GM10847 (cell line): Measurements from ENCODE around the gene GOSR2.

Source experiments
- POLR2A ChIP-seq: IDR thresholded peaks from 2 replicates; pipeline ENCODE4 v1.6.1; 2011; ENCODE audit not compliant: insufficient read length; ENCODE audit errors: extremely low read depth

The GOSR2 gene

DNA sequence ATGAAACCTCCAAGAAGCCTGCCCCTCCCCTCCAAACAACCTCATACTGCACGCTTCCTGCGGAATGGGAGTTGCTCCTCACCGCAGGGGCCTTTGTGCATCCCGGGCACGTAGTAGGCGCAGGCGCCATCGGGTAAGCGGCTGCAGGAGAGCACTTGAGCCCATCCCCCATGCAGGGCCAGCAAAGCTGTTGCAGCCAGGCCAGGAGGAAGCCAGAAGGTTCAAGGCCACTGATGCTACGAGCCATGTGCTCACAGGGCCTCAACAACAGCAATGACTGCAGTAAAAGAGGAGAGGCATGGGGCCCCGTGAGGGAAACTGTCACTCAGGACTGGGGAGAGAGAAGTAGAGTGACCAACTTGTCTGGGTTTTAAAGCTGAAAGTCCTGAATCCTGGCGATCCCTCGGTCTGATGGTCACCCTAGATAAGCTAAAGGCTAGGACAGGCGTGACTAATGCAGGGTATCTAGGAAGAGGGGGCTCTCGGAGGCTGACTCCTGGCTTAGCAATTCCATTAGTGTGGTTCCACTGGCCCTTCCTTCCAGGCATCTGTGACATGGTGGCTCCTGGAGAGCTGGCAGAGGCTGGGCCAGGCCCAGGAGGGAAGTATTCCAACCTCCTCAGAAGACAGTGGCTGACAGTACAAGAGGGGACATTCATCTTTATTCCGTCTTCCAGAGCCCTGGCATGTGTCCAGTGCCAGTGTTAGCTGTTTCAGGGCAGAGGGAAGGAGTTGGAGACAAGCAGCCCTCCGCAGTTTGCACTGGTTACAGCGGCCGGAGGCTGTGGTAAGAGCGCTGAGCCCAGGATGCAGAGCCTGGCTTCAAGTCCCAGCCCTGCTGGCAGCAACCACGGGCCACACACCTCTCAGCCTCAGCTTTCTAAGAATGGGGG, 20.8 kb downstream of the GOSR2 start:
- TF ChIP-seq POLR2A: no peak

DNA sequence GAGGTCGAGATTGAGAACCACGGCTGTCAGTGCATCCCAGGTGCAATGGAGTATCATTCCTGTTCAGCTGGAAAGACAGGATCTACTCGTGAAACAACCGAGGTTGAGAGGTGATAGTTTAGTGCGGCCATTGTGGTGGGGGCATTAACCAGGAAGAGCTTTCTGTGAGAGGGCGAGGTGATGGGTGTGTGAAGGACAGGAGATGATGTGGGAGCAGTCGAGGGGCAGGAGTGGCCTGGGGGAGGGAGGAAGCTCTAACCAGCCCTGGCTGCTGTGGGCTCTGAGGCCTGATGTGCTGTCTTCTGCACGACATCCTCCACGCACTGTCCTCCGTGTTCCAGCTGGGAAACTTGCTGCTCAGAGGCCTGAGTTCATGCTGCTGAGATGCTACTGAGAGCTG, 22.0 kb downstream of the GOSR2 start:
- no peak for TF ChIP-seq POLR2A

DNA sequence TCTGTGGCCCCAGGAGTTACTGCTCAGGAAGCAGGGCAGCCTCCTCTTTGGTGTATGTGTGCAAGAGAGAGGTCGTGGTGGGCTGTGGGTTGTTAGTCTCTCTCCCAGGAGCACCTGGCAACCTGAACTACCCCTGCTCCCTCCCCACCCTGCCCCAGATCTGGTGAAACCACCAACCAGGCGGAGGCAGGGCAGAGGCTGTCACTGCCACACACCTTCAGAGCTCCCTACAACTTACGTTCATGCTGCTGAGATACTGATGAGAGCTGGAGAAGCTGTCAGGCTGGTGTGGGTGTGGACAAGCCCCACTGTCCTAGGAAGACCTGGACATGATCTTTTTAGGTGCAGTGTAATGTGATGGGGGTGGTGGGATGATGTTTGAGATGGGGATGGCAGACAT, 24.3 kb downstream of the GOSR2 start:
- TF ChIP-seq POLR2A: no peak

DNA sequence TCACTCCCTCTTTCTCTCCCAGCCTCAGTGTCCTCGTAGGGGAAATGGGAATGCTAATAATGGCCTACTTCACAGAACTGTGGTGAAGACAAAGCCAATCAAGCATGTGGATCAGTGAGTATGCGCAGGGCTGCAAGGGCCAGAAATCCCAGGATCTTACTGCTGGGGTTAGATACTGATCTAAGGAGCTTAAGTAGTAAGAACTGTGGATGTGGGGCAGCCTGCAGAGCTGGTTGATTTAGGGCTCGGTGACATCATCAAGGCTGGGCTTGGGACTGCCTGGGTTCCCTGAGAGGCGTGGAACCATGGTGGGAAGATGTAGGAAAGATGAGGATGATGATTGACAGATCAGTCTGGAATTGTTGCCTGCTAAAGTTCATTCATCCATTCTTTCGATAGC, 25.6 kb downstream of the GOSR2 start:
- TF ChIP-seq POLR2A: no peak

DNA sequence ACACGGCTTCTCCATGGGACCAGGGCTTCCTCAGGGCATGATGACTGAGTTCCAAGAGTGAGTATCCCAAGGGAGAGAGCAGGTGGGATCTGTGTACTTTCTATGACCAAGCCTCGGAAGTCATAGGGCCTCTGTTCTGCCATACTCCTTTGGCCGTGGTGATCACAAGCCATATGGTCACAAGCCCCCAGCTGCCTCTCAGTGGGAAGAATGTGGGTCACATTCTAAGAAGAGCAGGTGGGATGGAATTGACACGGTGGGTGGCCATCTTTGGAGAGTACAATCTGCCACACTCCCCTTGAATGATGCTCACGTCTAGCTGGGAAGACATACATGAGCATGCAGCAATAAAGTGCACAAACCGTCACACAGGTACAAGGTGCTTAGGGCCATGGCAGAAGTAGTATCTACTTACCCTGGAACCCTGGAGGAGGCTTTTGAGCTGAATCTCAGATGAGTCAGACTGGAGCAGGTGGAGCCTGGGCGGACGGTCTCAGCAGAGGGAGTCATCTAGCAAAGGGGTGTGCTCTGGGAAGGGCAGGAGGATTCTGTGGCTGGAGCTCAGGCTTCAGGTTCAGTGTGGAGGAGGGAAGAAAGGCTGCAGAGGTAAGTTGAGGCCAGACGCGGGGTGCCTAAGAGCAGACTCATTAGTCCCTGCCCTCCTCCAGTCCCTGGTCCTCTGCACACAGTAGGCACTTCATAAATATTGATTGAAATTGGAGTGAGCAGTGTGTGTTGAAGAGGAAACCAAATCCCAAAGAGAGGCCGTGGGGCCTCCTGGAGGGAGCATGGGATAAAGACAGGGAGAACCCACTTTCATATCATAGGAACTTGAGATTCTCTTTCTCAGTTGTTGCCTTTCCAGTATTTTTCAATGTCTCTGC, 26.6 kb downstream of the GOSR2 start:
- TF ChIP-seq POLR2A: no peak

DNA sequence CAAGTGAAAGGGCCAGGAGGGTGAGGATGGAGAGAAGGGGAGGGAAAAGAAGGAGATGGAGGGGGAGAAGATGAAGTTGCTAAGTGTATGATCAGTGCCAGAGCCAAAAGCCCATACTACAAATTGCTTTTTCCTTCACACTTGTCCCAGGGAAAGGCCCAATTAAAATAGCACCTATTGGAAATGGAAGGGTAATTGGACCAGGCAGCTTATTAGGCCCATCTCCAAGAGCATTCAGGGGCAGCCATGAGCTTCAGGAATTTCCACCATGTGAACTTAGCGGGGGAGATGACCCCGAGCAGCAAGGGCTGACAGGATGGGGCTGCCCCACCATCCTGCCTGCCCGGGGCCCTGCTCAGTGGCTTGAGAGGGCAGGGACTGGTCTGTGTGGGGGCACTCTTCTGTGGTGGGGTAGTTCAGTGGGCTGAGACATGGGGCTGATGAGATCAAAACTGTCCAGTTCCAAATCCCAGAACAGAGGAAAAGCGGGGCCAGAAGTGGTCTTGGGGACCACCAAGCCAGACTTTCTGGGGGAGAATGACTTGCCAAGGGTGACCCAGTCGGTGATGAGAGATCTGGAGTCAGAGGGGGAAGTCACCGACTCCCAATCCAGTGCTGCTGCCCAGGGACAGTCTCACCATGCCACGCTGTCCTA, 27.5 kb downstream of the GOSR2 start:
- TF ChIP-seq POLR2A: no peak

DNA sequence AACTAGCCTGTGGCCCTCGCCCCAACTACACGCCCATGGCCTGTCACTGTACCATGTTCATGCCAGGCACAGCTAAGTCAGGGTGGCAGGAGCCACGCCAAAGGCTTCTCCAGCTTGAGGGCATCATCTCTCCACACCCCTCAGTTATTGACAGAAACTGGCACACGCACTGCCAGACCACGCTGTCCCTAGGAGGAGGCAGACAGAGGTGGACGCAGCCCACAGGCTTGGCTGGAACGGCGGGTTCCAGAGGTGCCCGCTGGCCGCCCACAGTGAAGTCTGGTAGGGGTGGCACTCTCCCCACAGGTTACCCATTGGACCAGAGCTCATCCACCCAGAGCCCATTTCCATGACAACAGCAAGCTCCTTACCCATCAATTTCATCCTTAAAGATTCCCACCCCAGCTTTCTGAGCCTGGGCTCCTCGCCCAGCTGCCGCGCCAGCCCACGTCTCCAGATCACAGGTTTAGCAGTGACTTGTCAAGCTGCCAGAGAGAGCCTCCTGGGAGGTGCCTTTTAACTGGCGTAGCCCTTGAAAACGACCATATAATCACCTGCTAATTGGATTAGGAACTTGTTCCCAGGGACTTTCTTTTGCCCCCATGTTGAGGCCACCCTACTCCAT, 28.1 kb downstream of the GOSR2 start:
- TF ChIP-seq POLR2A: no peak

DNA sequence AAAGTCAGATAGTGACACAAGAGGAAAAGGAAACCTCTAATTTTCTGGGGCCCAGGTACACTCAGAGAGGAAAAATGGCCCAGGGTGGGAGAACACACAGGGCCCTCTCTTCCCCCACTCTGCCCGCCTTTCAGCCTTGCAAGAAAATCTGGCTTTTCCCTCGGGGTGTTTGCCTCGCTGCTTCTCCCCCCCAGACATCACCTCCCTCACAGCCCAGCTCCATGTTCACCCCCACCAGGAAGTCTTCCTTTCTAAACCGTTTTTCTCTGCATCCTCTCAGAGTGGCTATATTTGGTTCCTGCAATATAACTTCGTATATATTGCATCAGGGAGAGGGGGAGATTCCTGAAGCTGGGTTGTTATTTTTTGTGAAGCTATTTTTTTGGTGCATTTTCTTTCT, 28.7 kb downstream of the GOSR2 start:
- no peak for TF ChIP-seq POLR2A

DNA sequence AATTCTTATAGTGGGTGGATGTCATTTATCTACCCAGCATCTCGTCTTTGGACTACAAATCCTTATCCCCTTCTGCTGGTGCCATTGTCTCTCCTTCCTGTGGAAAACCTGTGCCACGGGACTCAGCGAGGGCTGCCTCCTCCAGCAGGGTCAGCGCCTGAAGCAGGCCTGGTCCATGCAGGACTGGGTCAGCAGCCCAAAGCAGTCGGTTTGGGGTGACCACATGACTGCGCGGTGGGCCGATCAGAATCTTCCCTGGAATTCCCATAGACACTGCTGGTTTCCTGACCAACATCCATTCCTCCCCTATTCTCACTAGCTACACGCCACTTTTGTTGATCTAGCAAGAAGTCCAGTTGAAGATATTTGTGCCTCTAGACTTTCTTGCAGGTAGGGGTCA, 29.2 kb downstream of the GOSR2 start:
- TF ChIP-seq POLR2A: no peak

DNA sequence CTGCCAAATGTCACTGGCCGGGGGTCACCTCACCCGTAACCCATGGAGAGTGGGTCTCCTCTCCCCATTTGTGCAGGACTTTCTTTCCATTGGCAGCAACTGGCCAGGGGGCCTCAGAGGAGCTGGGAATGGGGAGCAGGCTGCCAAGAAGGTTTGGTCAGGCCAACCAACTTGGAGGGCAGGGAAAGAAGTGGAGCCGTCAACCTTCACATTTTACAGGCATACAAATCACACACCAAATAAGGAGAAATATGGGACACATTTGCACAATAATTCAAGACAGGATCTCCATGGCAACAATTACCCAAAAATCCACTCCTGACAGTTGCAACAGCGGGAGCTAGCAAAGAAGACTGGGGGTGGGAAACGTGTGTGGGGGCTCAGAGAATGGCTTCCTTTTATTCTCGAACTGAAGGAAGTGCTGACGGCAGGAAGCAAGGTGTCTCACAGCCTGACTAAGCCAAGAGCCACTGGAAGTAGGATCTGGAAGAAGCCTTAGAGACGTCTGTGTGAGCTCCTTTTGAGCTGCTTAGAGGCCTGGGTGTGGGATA, 35.2 kb downstream of the GOSR2 start:
- TF ChIP-seq POLR2A: no peak

DNA sequence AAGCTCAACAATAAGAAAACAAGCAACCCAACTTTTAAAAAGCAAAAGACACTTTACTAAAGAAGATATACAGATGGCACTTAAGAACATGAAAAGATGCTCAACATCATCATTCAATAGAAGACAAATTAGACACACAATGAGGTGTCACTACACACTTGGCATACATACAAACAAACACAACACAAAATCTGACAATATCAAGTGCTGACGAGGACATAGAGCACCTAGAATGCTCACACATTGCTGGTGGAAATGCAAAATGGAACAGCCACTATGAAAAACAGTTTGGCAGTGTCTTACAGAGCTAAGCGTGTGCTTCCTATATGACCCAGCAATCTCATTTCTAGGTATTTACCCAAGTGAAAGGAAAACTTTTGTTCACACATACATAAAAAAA, 37.2 kb downstream of the GOSR2 start:
- TF ChIP-seq POLR2A: no peak

DNA sequence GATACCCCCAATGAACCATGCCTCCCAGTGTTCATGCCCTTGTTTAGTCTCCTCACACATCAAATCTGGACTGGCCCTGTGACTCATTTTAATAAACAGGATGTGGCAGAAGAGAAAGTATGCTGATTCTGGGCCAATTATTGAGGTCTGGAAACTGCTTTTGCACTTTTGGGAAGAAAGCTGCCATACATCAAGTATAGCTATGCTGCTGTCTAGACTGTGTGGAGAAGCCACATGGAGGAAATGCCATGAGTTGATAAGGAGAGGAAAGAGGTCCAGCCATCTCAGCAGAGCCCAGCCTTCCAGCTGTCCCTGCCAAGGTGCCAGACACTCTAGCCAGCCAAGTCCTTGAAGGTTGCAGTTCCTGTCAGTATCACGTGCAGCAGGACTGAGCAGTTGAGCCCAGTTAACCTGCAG, 39.4 kb downstream of the GOSR2 start:
- TF ChIP-seq POLR2A: no peak

DNA sequence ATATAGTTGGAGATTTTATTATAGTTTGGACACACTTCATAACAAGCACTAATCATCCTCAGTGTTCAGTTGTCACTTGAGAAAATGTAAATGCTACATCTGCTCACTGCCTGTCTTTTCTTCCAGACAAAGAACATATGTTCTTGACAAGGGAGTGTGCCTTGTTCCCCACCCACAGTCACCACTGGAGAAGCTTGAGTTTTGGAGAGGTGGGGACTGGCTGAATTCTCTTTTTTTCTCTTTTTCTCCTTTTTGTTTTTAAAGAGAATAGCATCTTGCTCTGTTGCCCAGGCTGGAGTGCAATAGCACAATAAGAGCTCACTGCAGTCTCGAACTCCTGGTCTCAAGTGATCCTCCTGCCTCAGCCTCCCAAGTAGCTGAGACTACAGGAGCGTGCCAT, 40.6 kb downstream of the GOSR2 start:
- no peak for TF ChIP-seq POLR2A

DNA sequence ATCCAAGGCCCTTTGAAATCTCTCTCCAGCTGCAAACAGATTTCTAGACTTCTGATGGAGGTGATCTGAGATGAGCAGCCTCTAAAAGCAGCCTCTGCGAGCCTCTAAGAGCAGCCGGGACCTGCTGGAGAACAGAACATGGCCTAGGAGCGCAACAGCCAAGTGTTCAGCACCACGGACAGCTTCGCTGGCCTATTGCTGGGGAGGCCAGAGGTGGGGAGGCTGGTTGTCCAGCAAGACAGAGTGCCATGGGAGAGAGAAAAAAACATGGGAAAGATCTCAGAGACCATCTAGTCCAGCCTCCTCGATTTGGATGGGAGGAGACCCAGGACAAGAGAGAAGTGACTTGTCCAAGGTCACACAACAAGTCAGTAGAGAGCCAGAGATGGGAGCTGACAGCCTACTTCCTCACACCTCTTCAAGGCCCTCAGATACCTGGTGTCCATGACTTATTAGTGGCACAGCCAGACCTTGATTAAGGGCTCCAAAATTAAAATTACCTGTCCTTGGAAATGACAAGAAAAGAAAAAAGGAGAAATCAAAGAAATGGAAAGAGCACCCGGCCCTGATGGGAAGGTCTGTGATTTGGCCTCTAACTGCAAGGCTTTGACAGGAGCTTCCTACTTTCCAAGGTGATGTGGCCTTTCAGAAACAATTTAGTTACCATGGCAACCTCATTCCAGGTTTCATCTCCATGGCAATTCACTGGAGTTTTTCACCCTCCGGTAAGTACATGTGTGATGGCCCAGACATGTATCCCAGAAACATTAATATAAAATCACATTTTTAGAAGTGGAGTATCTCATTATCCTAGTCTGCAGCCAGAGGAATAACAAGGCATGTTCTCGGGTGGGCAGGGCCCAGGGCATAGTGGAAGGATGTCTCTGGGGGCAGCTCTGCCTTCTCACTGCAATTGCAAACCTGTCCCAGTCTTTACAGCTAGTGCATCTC, 41.6 kb downstream of the GOSR2 start:
- no peak for TF ChIP-seq POLR2A

DNA sequence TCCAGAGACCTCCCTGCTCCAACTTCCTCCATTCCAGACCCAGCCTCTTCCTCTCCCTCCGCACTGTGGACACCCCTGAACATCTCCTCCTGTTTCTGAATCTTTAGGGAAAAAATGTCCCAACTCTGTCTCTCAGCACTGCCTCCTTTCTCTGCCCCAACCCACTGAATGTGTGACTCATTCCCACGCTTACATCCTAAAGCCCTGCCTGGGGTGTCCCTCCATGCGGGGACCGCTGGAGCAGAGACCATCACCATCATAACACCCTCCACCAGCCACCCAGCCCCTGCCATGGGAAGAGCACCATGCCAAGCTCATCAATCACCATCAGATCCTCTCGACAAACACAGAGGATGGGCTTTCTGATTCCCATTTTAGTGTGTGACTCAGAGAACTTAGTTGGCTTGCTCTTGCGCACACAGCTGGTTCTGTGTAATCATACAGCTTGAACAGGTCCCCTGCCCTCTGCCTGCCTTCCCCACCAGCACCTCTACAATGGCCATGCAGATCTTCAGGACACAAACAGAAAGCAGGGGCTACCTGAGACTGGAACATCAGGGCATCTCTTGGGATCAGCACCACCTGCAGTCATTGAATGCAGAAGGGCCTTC, 45.4 kb downstream of the GOSR2 start:
- TF ChIP-seq POLR2A: no peak
